GM12872 (cell line): ENCODE data around the gene VAV1.

ENCODE experiments used
- CTCF ChIP-seq: IDR thresholded peaks from 3 replicates; pipeline ENCODE4 v1.5.1; 2011; ENCODE audit warnings: low read depth, mild to moderate bottlenecking, low read length, moderate library complexity; ENCODE audit not compliant: insufficient read depth

The VAV1 gene

GRCh38 chr19:6754136-6754535 is 18.4 kb upstream of the VAV1 start:
- TF ChIP-seq CTCF: no peak

DNA sequence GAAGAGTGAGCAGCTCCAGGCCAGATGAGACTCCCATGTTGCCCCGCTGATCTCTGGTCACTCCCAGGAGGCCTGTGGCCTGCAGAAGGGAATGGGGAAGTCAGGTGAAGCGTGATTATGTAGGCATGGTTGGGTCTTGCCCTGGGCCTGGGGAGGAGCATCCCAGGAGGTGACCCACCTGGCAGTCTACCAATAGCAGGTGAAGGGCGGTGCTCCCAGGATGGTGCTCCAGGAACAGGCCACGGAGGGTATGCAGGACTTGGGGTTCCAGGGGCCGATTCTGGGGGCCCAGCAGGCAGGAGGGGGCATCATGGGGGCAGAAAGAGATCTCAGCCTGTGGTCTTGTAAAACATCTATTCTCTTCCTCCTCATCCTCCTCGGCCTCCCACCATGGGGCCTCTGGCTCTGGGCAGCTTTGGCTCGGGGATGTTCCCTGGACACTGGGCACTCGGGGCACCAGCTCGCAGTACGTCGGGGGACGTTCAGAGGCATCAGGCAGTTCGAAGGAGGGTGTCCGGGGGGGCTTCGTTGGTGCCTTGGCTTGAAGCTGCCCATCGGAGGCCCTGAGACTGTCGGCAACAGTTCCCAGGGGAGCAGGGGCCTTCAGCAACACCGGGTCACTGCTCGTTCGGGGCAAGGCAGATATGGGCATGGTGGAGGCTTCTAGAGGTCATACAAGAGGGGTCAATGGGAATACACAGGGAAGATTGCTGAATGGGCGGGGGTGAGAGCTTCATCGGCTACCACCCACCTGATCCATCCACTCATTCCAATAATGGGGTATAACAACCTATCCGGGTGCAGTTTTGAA is 17.6 kb upstream of the VAV1 start:
- no peak for TF ChIP-seq CTCF

DNA sequence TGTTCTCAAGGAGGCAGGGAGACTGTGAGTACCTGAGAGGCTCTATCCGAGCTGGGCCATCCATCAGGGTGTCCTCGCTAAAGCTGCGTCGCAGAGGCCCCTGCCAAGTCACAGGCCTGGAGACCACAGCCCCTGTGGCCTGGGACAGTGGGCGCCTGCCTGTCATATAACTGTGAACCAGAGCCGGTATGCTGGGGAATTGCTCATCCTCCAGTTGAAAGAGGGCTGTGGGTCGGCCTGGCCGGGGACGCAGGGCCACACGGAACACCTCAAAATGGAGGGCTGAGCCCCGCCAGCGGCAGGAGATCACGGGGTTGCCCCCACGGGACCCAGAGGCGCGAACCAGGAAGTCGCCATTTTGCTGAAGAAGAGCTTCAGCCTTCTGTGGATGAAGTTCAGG is 11.9 kb upstream of the VAV1 start:
- TF ChIP-seq CTCF: no peak

GRCh38 chr19:6761053-6761676 is 11.3 kb upstream of the VAV1 start:
- no peak for TF ChIP-seq CTCF

DNA sequence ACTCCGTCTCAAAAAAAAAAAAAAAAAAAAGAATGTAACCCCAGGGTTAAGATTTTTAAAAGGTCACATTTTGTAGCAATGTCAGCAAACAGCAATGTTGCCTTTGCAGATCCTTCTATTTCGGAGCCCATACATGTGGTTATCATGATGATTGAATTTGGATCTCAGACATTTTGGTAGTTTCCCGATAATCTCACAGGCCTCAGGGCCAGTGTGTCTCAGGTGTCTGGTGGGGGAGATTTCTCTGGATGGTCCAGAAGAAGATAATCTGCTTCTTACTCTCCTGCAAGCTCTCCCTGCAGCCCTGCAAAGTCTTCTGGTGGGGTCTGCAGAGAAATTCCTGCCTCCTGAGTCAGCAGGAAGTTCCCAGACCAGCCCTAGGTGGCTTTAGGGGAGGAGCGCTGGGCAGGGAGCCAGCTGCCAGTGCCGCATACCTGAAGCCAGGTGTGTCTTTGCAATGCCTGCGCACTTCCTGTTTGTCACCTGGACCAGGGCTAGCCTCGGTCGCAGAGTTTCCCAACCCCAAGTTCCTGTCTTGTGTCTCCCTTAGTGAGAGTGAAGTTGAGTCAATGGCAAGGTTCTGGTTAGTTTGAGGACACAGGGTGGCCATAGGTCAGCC is 6.7 kb upstream of the VAV1 start:
- no peak for TF ChIP-seq CTCF

DNA sequence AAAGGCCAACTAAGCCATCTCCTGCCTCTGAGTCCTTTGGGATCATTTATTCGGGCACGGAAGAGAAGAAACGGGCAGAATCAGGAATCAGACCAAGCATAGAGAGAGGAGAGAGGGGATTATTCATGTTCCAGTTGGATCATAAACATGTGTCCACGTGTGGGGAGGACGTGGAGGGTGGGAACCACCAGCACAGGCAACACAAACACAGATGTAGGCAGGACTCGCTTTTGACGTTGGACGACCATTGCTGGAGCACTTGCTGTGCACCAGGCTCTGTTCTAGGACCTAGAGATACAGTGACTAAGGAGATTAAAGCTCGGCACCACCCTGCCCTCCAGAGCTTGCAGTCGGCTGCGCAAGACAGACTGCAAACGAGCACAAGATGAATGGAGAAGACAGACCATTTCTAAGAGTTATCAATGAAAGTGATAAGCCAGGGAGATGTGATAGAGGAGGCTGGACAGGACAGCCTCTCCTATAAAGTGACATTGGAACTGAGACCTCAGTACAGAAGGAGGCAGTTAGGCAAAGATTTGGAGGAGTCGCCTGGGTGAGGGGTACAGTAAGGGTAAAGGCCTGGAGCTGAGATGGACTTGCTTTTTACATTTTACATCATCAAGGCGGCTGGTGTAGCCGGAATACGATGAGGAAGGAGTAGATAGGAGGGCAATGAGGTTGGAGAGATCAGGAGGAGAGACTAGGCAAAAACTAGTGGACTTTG is 6.0 kb upstream of the VAV1 start:
- TF ChIP-seq CTCF: no peak

GRCh38 chr19:6767081-6767356 is 5.5 kb upstream of the VAV1 start:
- TF ChIP-seq CTCF: no peak
